ENCODE measurements around the gene VPREB1.
"Not testable (repeated sequence)": the region's sequence is repeated elsewhere in the genome, so short reads cannot be mapped to it uniquely, and the experiment has no call there.

Gene VPREB1

GRCh38 chr22:22294641-22295040 is 50.1 kb downstream of the VPREB1 start:
- H3K27me3 ChIP-seq (replicated peaks in 2 of 5; ENCODE audit: control insufficient read depth in 4 of 5, insufficient read depth in 5 of 5, low read length in 4 of 5); H3K4me1 ChIP-seq (ENCODE audit: control extremely low read depth in 1 of 4, control insufficient read depth in 4 of 4, insufficient read depth in 4 of 4, low read length in 3 of 4); POLR2A ChIA-PET; H3K9me3 ChIP-seq (ENCODE audit: control extremely low read depth in 1 of 5, control insufficient read depth in 4 of 5, insufficient read depth in 2 of 5, low read depth in 1 of 5, low read length in 4 of 5); DNase-seq; H3K27ac ChIP-seq (ENCODE audit: insufficient read depth in 1 of 2, low read depth in 1 of 2, low read length in 2 of 2, poor library complexity in 1 of 2, severe bottlenecking in 2 of 2); H3K4me3 ChIP-seq (ENCODE audit: control insufficient read depth in 1 of 7, extremely low read depth in 1 of 7, insufficient read depth in 4 of 7, low read depth in 2 of 7, low read length in 6 of 7); CTCF ChIA-PET: not testable (repeated sequence)
- peaks cover 0 to 22% (median 2%) of the 10 kb centered on the region in 4 experiments for H3K36me3 ChIP-seq (ENCODE audit: control insufficient read depth in 4 of 4, insufficient read depth in 4 of 4, low read length in 3 of 4)
- WGBS (ENCODE audit: insufficient coverage) = 100% methylated on average over 11 of the region's 13 CpGs

Measured in common myeloid progenitor, CD34-positive (primary cell).